Caco-2 (cell line): ENCODE results near the gene ZKSCAN3. TPM values are rescaled to one million over a fixed set of nuclear protein-coding genes. Genes with fewer than 3 reads are reported as not detected.
A peak's percentile ranks its signal among the peaks of the same experiment; 100 is the strongest.

Experiments used
- BruUV-seq: library from RNA; stranded (reverse); fragments of 400-500 nt; replicated peaks from 2 replicates; lab custom pipeline; 2021; lab: Mats Ljungman, UMichigan
- CTCF ChIA-PET: fragments of 300-600 bp; sonication (Branson Sonifier 250); formaldehyde crosslinking; loops from one replicate; lab custom pipeline; 2022; ENCODE audit warnings: antibody characterized with exemption; lab: Charles Lee
- POLR2A ChIA-PET: fragments of 300-600 bp; sonication (Branson Sonifier 250); formaldehyde crosslinking; loops from one replicate; lab custom pipeline; 2022; ENCODE audit warnings: antibody characterized with exemption; lab: Charles Lee
- DNase-seq, 2 experiments: peaks; one replicate each; pipeline versions ENCODE4 v3.0.0 to v3.0.0-alpha.2; 2020 to 2022
- H3K27me3 ChIP-seq: replicated peaks from 2 replicates; pipeline ENCODE4 v1.6.0; 2011; ENCODE audit warnings: low read length; ENCODE audit not compliant: control insufficient read depth, insufficient read depth
- H3K36me3 ChIP-seq: 2 replicates; pipeline ENCODE4 v1.5.1; 2011; ENCODE audit warnings: low read length; ENCODE audit not compliant: control insufficient read depth, insufficient read depth
- H3K4me1 ChIP-seq: fragments of 250-450 bp; sonication (Bioruptor Pico); 2 replicates; pipeline ENCODE4 v1.5.1; 2020; ENCODE audit warnings: mild to moderate bottlenecking
- H3K4me3 ChIP-seq: 2 replicates; pipeline ENCODE4 v1.5.1; 2011; ENCODE audit warnings: low read depth, mild to moderate bottlenecking, control low read depth, low read length
- H3K9me3 ChIP-seq: fragments of 250-450 bp; sonication (Bioruptor Pico); 2 replicates; pipeline ENCODE4 v1.5.1; 2020; ENCODE audit warnings: mild to moderate bottlenecking, moderate library complexity
- H3K27ac Mint-ChIP-seq: one replicate; pipeline ENCODE4 v1.8.0; 2022; ENCODE audit warnings: mixed read lengths; ENCODE audit not compliant: unreplicated experiment
- H3K27me3 Mint-ChIP-seq: one replicate; pipeline ENCODE4 v1.8.0; 2022; ENCODE audit warnings: mixed read lengths; ENCODE audit not compliant: insufficient read depth, unreplicated experiment
- H3K36me3 Mint-ChIP-seq: one replicate; pipeline ENCODE4 v1.8.0; 2022; ENCODE audit warnings: mild to moderate bottlenecking, mixed read lengths; ENCODE audit not compliant: insufficient read depth, unreplicated experiment
- H3K4me1 Mint-ChIP-seq: one replicate; pipeline ENCODE4 v1.8.0; 2022; ENCODE audit warnings: low read depth, mixed read lengths; ENCODE audit not compliant: unreplicated experiment
- H3K4me3 Mint-ChIP-seq: one replicate; pipeline ENCODE4 v1.8.0; 2022; ENCODE audit warnings: mild to moderate bottlenecking, moderate library complexity, mixed read lengths; ENCODE audit not compliant: unreplicated experiment
- H3K9me3 Mint-ChIP-seq: one replicate; pipeline ENCODE4 v1.8.0; 2022; ENCODE audit warnings: mixed read lengths; ENCODE audit not compliant: unreplicated experiment
- CTCF ChIP-seq, 2 experiments: fragments of 200-600 bp in 1 of 2; IDR thresholded peaks; 1 replicate in 1 of 2; 2 replicates in 1 of 2; pipeline versions ENCODE4 v1.5.1 to v1.8.0; 2011 to 2022; ENCODE audit warnings: antibody characterized with exemption in 1 of 2, control low read depth in 1 of 2, inconsistent platforms in 1 of 2, low read depth in 1 of 2, low read length in 1 of 2, mild to moderate bottlenecking in 1 of 2, moderate library complexity in 1 of 2; ENCODE audit not compliant: insufficient read depth in 1 of 2, severe bottlenecking in 1 of 2, unreplicated experiment in 1 of 2
- intact Hi-C: fragments of 100-400 bp; cut with micrococcal nuclease; formaldehyde crosslinking; loops from one replicate; pipeline ENCODE4 v1.10.0; 2022; ENCODE audit not compliant: unreplicated experiment
- total RNA-seq: library from RNA; stranded (reverse); gene quantifications from 2 replicates; pipeline ENCODE4 v1.2.3, GENCODE V29; 2022

Gene ZKSCAN3
- total RNA-seq, 1 experiment from 2014 or later: 4.3 TPM

GRCh38 chr6:28380381-28380780, 30.6 kb downstream of the ZKSCAN3 start:
- TF ChIP-seq CTCF (IDR thresholded peaks at IDR 0.05; ENCODE audit: insufficient read depth in 1 of 2, low read depth in 1 of 2, low read length in 1 of 2, severe bottlenecking in 1 of 2, unreplicated experiment in 1 of 2): no peak
- Histone ChIP-seq H3K9me3 (peaks cover 12% of the 10 kb centered on the region; the same call in 1 of the 2 replicates), H3K4me3 (no peak overlapping the region), H3K4me1 (peaks cover 11% of the 10 kb centered on the region; the same call in 1 of the 2 replicates), H3K27me3 (no peaks in the 10 kb centered on the region), H3K36me3 (no peaks in the 10 kb centered on the region)
- no peak for DNase-seq
- H3K4me3 Mint-ChIP-seq: no peak overlapping the region
- ChIA-PET CTCF (no interaction called here), POLR2A (no interaction called here)
- no TSS peak for BruUV-seq
- H3K36me3 Mint-ChIP-seq: peaks cover 8% of the 10 kb centered on the region
- H3K4me1 Mint-ChIP-seq: peaks cover 18% of the 10 kb centered on the region
- no peak overlapping the region for H3K27ac Mint-ChIP-seq
- no peaks in the 10 kb centered on the region for H3K9me3 Mint-ChIP-seq
- intact Hi-C loops: no loop called here
- H3K27me3 Mint-ChIP-seq: no peaks in the 10 kb centered on the region

- Mint-ChIP-seq H3K27ac (peak overlapping the region; percentile 87), H3K9me3 (no peaks in the 10 kb centered on the region), H3K4me3 (peak overlapping the region; percentile 82), H3K36me3 (peaks cover 8% of the 10 kb centered on the region), H3K4me1 (peaks cover 18% of the 10 kb centered on the region), H3K27me3 (peaks cover 7% of the 10 kb centered on the region)
- Histone ChIP-seq H3K4me1 (peaks cover 11% of the 10 kb centered on the region; the same call in 1 of the 2 replicates), H3K36me3 (no peaks in the 10 kb centered on the region), H3K27me3 (no peaks in the 10 kb centered on the region), H3K9me3 (peaks cover 6% of the 10 kb centered on the region; the same call in 1 of the 2 replicates), H3K4me3 (peak overlapping the region; percentile 50)
- intact Hi-C loops: loop anchor here (1.0 to 2.0 kb wide), 6 partner anchors 27 to 259 kb away; partner anchors contain the start of genes PGBD1, ZKSCAN4, ZSCAN16 and ZSCAN9
- peak; percentile 95 for DNase-seq
- no TSS peak for BruUV-seq
- CTCF ChIA-PET: interaction anchor here (0.8 to 2.1 kb wide), 9 partner anchors 27 to 261 kb away, joined by 3 to 26 read pairs (median 6); partner anchors contain the start of genes PGBD1, ZKSCAN3, ZKSCAN8 and ZSCAN16
- TF ChIP-seq CTCF (IDR thresholded peaks at IDR 0.05; ENCODE audit: insufficient read depth in 1 of 2, low read depth in 1 of 2, low read length in 1 of 2, severe bottlenecking in 1 of 2, unreplicated experiment in 1 of 2): peak; percentile 57 to 76
- POLR2A ChIA-PET: interaction anchor here (0.6 to 1.9 kb wide), 10 partner anchors 11 to 545 kb away, joined by 3 to 17 read pairs (median 4); partner anchors contain the start of genes PGBD1, ZKSCAN4, ZSCAN26 and ZSCAN31
These were observed 33.7 kb downstream of the ZKSCAN3 start for GRCh38 chr6:28383235-28384142.

- intact Hi-C loops: no loop called here
- POLR2A ChIA-PET: interaction anchor here (1.0 to 1.9 kb wide), 3 partner anchors 12 to 48 kb away, joined by 3 to 17 read pairs (median 6); partner anchors contain the start of gene ZSCAN31
- Histone ChIP-seq H3K4me3 (no peak overlapping the region; the same call in 1 of the 2 replicates), H3K27me3 (no peaks in the 10 kb centered on the region), H3K4me1 (peaks cover 11% of the 10 kb centered on the region; the same call in 1 of the 2 replicates), H3K36me3 (no peaks in the 10 kb centered on the region), H3K9me3 (no peaks in the 10 kb centered on the region)
- BruUV-seq: no TSS peak
- CTCF ChIA-PET: interaction anchor here (1.0 to 2.1 kb wide), 6 partner anchors 28 to 261 kb away, joined by 3 to 26 read pairs (median 5); partner anchors contain the start of genes PGBD1, ZKSCAN3, ZSCAN16 and ZSCAN26
- peaks cover 18% of the 10 kb centered on the region for H3K4me1 Mint-ChIP-seq
- TF ChIP-seq CTCF (IDR thresholded peaks at IDR 0.05; ENCODE audit: insufficient read depth in 1 of 2, low read depth in 1 of 2, low read length in 1 of 2, severe bottlenecking in 1 of 2, unreplicated experiment in 1 of 2): no peak
- peak overlapping the region; percentile 82 for H3K4me3 Mint-ChIP-seq
- H3K27me3 Mint-ChIP-seq: peaks cover 7% of the 10 kb centered on the region
- DNase-seq: no peak
- no peak overlapping the region for H3K27ac Mint-ChIP-seq
- no peaks in the 10 kb centered on the region for H3K9me3 Mint-ChIP-seq
- H3K36me3 Mint-ChIP-seq: peaks cover 8% of the 10 kb centered on the region
These were observed 34.4 kb downstream of the ZKSCAN3 start for GRCh38 chr6:28384143-28384533.
